HepG2 (cell line): Measurements from ENCODE around the gene CCDC87. TPM values are rescaled to one million over a fixed set of nuclear protein-coding genes. Genes with fewer than 3 reads are reported as not detected.

Experiments used
- CENPX ChIP-seq: sonication (generic); formaldehyde crosslinking; IDR thresholded peaks from 2 replicates; pipeline ENCODE4 v1.9.0; 2021; ENCODE audit warnings: mild to moderate bottlenecking, missing genetic modification reagents, moderate library complexity
- ERF ChIP-seq: IDR thresholded peaks from 2 replicates; pipeline ENCODE4 v1.6.1; 2018; ENCODE audit warnings: missing biosample characterization, missing genetic modification reagents
- HOXA5 ChIP-seq: sonication (generic); formaldehyde crosslinking; IDR thresholded peaks from 2 replicates; pipeline ENCODE4 v1.4.0; 2020; ENCODE audit warnings: missing genetic modification reagents
- MAZ ChIP-seq, 2 experiments: sonication (generic) in 1 of 2; formaldehyde crosslinking in 1 of 2; IDR thresholded peaks; 2 replicates each; pipeline versions ENCODE4 v1.5.0 to v1.6.1; 2012 to 2020; ENCODE audit warnings: low read depth in 2 of 2, mild to moderate bottlenecking in 2 of 2, borderline replicate concordance in 1 of 2, improper control_type of control experiment in 1 of 2, low read length in 1 of 2, missing genetic modification reagents in 1 of 2, moderate library complexity in 1 of 2
- MTF1 ChIP-seq: sonication (generic); formaldehyde crosslinking; IDR thresholded peaks from 2 replicates; pipeline ENCODE4 v1.5.0; 2020; ENCODE audit warnings: missing genetic modification reagents
- NKX3-1 ChIP-seq: sonication (generic); formaldehyde crosslinking; IDR thresholded peaks from 2 replicates; pipeline ENCODE4 v1.5.0; 2020; ENCODE audit warnings: missing genetic modification reagents
- NR1H2 ChIP-seq: sonication (generic); formaldehyde crosslinking; IDR thresholded peaks from 2 replicates; pipeline ENCODE4 v1.8.1; 2022; ENCODE audit warnings: low read depth, missing genetic modification reagents, borderline replicate concordance
- PHF20 ChIP-seq: sonication (generic); formaldehyde crosslinking; IDR thresholded peaks from 2 replicates; pipeline ENCODE4 v1.5.0; 2020; ENCODE audit warnings: mild to moderate bottlenecking, missing genetic modification reagents
- RBM22 ChIP-seq: fragments of 200-400 bp; formaldehyde crosslinking; optimal IDR thresholded peaks from 2 replicates; pipeline ENCODE3; 2017; ENCODE audit warnings: mild to moderate bottlenecking, low read length, moderate library complexity
- SIX4 ChIP-seq: sonication (generic); formaldehyde crosslinking; IDR thresholded peaks from 2 replicates; pipeline ENCODE4 v1.4.0; 2020; ENCODE audit warnings: missing genetic modification reagents
- TAF15 ChIP-seq: fragments of 200-400 bp; formaldehyde crosslinking; IDR thresholded peaks from one replicate; pipeline ENCODE4 v1.6.1; 2018; ENCODE audit warnings: mild to moderate bottlenecking, low read depth, low read length; ENCODE audit not compliant: poor library complexity, severe bottlenecking
- THYN1 ChIP-seq: sonication (generic); formaldehyde crosslinking; IDR thresholded peaks from 2 replicates; pipeline ENCODE4 v1.8.1; 2023; ENCODE audit warnings: low read depth, mild to moderate bottlenecking, moderate library complexity, missing genetic modification reagents, borderline replicate concordance
- TMF1 ChIP-seq: sonication (generic); formaldehyde crosslinking; IDR thresholded peaks from 2 replicates; pipeline ENCODE4 v1.8.1; 2022; ENCODE audit warnings: low read depth, missing genetic modification reagents
- ZFY ChIP-seq: sonication (generic); formaldehyde crosslinking; IDR thresholded peaks from 2 replicates; pipeline ENCODE4 v1.4.0; 2020; ENCODE audit warnings: missing genetic modification reagents
- ZNF143 ChIP-seq: sonication (generic); formaldehyde crosslinking; IDR thresholded peaks from 2 replicates; pipeline ENCODE4 v1.4.0; 2020; ENCODE audit warnings: missing genetic modification reagents
- ZNF432 ChIP-seq: sonication (generic); formaldehyde crosslinking; IDR thresholded peaks from 2 replicates; pipeline ENCODE4 v1.5.0; 2020; ENCODE audit warnings: missing genetic modification reagents, mild to moderate bottlenecking, borderline replicate concordance
- ZNF564 ChIP-seq: sonication (generic); formaldehyde crosslinking; IDR thresholded peaks from 2 replicates; pipeline ENCODE4 v1.8.1; 2023; ENCODE audit warnings: mild to moderate bottlenecking, missing genetic modification reagents
- ZNF615 ChIP-seq: sonication (generic); formaldehyde crosslinking; IDR thresholded peaks from 2 replicates; pipeline ENCODE4 v1.5.0; 2020; ENCODE audit warnings: mild to moderate bottlenecking, missing genetic modification reagents, borderline replicate concordance
- polyA plus RNA-seq, 8 experiments: library from polyadenylated mRNA; depleted of rRNA in 3 of 8; stranded (reverse) in 7 of 8; unstranded in 1 of 8; fragments of >200 nt; fragmentation: Illumina TruSeq in 4 of 8; extraction: Trizol in 4 of 8; gene quantifications; 2 replicates each; pipeline versions ENCODE4 v1.2.1 to v1.2.3, GENCODE V29; 2011 to 2016; ENCODE audit warnings: low read depth in 4 of 8, missing spikeins in 1 of 8, mixed read lengths in 1 of 8; ENCODE audit not compliant: insufficient read depth in 1 of 8
- total RNA-seq, 5 experiments: library from RNA; depleted of rRNA; stranded (reverse); fragments of >200 nt; fragmentation: Illumina TruSeq; extraction: Trizol; gene quantifications; 2 replicates each; pipeline ENCODE4 v1.2.3, GENCODE V29; 2016; ENCODE audit warnings: low read depth in 1 of 5
- TF ChIP-seq, protein P1 (sequence below): fragments of 450-650 bp; IDR thresholded peaks from 2 replicates; pipeline ENCODE4 v1.6.1; 2017; ENCODE audit warnings: mild to moderate bottlenecking
- TF ChIP-seq, protein P2 (sequence below): IDR thresholded peaks from 2 replicates; pipeline ENCODE4 v1.6.1; 2016; ENCODE audit warnings: missing biosample characterization, missing genetic modification reagents, low read depth
- TF ChIP-seq, protein P3 (sequence below): sonication (generic); formaldehyde crosslinking; IDR thresholded peaks from 2 replicates; pipeline ENCODE4 v1.8.0; 2022; ENCODE audit warnings: missing genetic modification reagents, mild to moderate bottlenecking, moderate library complexity, borderline replicate concordance
- TF ChIP-seq, protein P4 (sequence below): sonication (generic); formaldehyde crosslinking; IDR thresholded peaks from 2 replicates; pipeline ENCODE4 v1.4.0; 2020; ENCODE audit warnings: mild to moderate bottlenecking, missing genetic modification reagents

The CCDC87 gene
- total and polyA plus RNA-seq, 2 of the 13 experiments (the other 11 are each of a cell fraction or from before 2014, with no cell fraction given) = 0.05 to 0.42 TPM

GRCh38 chr11:66592457-66593302, at the start of gene CCDC87, which contains the start of gene CCS (continued):
- TF ChIP-seq, protein P1, sequence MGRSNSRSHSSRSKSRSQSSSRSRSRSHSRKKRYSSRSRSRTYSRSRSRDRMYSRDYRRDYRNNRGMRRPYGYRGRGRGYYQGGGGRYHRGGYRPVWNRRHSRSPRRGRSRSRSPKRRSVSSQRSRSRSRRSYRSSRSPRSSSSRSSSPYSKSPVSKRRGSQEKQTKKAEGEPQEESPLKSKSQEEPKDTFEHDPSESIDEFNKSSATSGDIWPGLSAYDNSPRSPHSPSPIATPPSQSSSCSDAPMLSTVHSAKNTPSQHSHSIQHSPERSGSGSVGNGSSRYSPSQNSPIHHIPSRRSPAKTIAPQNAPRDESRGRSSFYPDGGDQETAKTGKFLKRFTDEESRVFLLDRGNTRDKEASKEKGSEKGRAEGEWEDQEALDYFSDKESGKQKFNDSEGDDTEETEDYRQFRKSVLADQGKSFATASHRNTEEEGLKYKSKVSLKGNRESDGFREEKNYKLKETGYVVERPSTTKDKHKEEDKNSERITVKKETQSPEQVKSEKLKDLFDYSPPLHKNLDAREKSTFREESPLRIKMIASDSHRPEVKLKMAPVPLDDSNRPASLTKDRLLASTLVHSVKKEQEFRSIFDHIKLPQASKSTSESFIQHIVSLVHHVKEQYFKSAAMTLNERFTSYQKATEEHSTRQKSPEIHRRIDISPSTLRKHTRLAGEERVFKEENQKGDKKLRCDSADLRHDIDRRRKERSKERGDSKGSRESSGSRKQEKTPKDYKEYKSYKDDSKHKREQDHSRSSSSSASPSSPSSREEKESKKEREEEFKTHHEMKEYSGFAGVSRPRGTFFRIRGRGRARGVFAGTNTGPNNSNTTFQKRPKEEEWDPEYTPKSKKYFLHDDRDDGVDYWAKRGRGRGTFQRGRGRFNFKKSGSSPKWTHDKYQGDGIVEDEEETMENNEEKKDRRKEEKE = no peak
- no peak; the same call in 1 of the 2 replicates for TF ChIP-seq ZNF564 (CRISPR knock-in tag)
- TF ChIP-seq THYN1 (CRISPR knock-in tag) = no peak
- TF ChIP-seq, protein P2, sequence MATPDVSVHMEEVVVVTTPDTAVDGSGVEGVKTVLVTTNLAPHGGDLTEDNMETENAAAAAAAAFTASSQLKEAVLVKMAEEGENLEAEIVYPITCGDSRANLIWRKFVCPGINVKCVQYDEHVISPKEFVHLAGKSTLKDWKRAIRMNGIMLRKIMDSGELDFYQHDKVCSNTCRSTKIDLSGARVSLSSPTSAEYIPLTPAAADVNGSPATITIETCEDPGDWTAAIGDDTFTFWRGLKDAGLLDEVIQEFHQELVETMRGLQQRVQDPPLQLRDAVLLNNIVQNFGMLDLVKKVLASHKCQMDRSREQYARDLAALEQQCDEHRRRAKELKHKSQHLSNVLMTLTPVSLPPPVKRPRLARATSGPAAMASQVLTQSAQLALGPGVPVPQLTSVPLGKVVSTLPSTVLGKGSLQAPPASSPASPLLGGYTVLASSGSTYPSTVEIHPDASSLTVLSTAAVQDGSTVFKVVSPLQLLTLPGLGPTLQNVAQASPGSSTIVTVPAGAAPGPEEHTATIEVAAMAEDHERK (CRISPR knock-in tag) = peak; percentile 35; the same call in 1 of the 2 replicates
- TF ChIP-seq ZNF432 (CRISPR knock-in tag) = no peak
- TF ChIP-seq ERF (CRISPR knock-in tag) = no peak
- TF ChIP-seq, protein P3, sequence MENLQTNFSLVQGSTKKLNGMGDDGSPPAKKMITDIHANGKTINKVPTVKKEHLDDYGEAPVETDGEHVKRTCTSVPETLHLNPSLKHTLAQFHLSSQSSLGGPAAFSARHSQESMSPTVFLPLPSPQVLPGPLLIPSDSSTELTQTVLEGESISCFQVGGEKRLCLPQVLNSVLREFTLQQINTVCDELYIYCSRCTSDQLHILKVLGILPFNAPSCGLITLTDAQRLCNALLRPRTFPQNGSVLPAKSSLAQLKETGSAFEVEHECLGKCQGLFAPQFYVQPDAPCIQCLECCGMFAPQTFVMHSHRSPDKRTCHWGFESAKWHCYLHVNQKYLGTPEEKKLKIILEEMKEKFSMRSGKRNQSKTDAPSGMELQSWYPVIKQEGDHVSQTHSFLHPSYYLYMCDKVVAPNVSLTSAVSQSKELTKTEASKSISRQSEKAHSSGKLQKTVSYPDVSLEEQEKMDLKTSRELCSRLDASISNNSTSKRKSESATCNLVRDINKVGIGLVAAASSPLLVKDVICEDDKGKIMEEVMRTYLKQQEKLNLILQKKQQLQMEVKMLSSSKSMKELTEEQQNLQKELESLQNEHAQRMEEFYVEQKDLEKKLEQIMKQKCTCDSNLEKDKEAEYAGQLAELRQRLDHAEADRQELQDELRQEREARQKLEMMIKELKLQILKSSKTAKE (CRISPR knock-in tag) = 0 out of 2 replicates have a peak, but pooled peaks have one; percentile 23
- peak; percentile 72 for TF ChIP-seq PHF20 (CRISPR knock-in tag)
- peak; percentile 61; the same call in 1 of the 2 replicates for TF ChIP-seq ZNF143 (CRISPR knock-in tag)
- TF ChIP-seq NKX3-1 = peak; percentile 44; the same call in 1 of the 2 replicates
- TF ChIP-seq ZNF615 = no peak
- no peak for TF ChIP-seq NR1H2 (CRISPR knock-in tag)
- 0 out of 2 replicates have a peak, but pooled peaks have one; percentile 37 for TF ChIP-seq HOXA5 (CRISPR knock-in tag)
- TF ChIP-seq MTF1 (CRISPR knock-in tag) = no peak
- peak; percentile 88 for TF ChIP-seq ZFY
- no peak for TF ChIP-seq SIX4 (CRISPR knock-in tag)
- no peak for TF ChIP-seq RBM22
- TF ChIP-seq TAF15 = peak; percentile 36
- TF ChIP-seq, protein P4, sequence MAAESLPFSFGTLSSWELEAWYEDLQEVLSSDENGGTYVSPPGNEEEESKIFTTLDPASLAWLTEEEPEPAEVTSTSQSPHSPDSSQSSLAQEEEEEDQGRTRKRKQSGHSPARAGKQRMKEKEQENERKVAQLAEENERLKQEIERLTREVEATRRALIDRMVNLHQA (CRISPR knock-in tag) = no peak
- peak; percentile 38; the same call in 1 of the 2 replicates for TF ChIP-seq MAZ (IDR thresholded peaks at IDR 0.05; ENCODE audit: borderline replicate concordance, low read depth, low read length)
- peak; percentile 91 for TF ChIP-seq MAZ (CRISPR knock-in tag; IDR thresholded peaks at IDR 0.05; ENCODE audit: low read depth)
- peak; percentile 43; the same call in 1 of the 2 replicates for TF ChIP-seq TMF1 (CRISPR knock-in tag)
- no peak for TF ChIP-seq CENPX (CRISPR knock-in tag)
